Glomerular visceral epithelial cell (primary cell): ENCODE data around the gene ZFR2.

Experiments used
- DNase-seq: peaks from one replicate; pipeline ENCODE4 v3.0.0-alpha.2; 2016; ENCODE audit errors: extremely low spot score

ZFR2 gene

GRCh38 chr19:3837332-3837731 lies 31.5 kb downstream of the ZFR2 start:
- no peak for DNase-seq

GRCh38 chr19:3836887-3837286 lies 32.0 kb downstream of the ZFR2 start:
- no peak for DNase-seq

GRCh38 chr19:3835055-3835435 lies 33.8 kb downstream of the ZFR2 start:
- no peak for DNase-seq

GRCh38 chr19:3834349-3835054 lies 34.3 kb downstream of the ZFR2 start:
- no peak for DNase-seq

- DNase-seq = no peak
These were observed 35.1 kb downstream of the ZFR2 start for GRCh38 chr19:3833578-3834348.

- no peak for DNase-seq
These were observed 36.8 kb downstream of the ZFR2 start for GRCh38 chr19:3832001-3832400.

GRCh38 chr19:3831601-3832000 lies 37.2 kb downstream of the ZFR2 start:
- no peak for DNase-seq

- no peak for DNase-seq
These were observed 37.9 kb downstream of the ZFR2 start for GRCh38 chr19:3830621-3831589.

GRCh38 chr19:3827306-3827705 lies 41.5 kb downstream of the ZFR2 start:
- no peak for DNase-seq

- no peak for DNase-seq
These were observed 42.7 kb downstream of the ZFR2 start for GRCh38 chr19:3826163-3826562.

GRCh38 chr19:3825286-3825956 lies 43.4 kb downstream of the ZFR2 start:
- DNase-seq = no peak

- no peak for DNase-seq
These were observed 45.5 kb downstream of the ZFR2 start for GRCh38 chr19:3823350-3823713.

GRCh38 chr19:3822683-3823349 lies 46.0 kb downstream of the ZFR2 start:
- no peak for DNase-seq

- peak; percentile 22 for DNase-seq
These were observed 46.9 kb downstream of the ZFR2 start for GRCh38 chr19:3821857-3822364.

- no peak for DNase-seq
These were observed 47.7 kb downstream of the ZFR2 start for GRCh38 chr19:3821156-3821555.

GRCh38 chr19:3819989-3820388 lies 48.8 kb downstream of the ZFR2 start:
- no peak for DNase-seq

- no peak for DNase-seq
These were observed 49.9 kb downstream of the ZFR2 start for GRCh38 chr19:3818918-3819317.

- DNase-seq = no peak
These were observed 50.4 kb downstream of the ZFR2 start for GRCh38 chr19:3818466-3818865.

GRCh38 chr19:3817761-3818160 lies 51.1 kb downstream of the ZFR2 start:
- no peak for DNase-seq

- DNase-seq = no peak
These were observed 52.1 kb downstream of the ZFR2 start for GRCh38 chr19:3816566-3817218.
